NCI-H1930 (cell line): ENCODE data around the gene CDK19.
"Not testable (repeated sequence)": the region's sequence is repeated elsewhere in the genome, so short reads cannot be mapped to it uniquely, and the experiment has no call there.

ENCODE experiments used
- DNase-seq, 2 experiments: peaks; one replicate each; lab custom pipeline; 2025; lab: John Stamatoyannopoulos, UW

CDK19 gene

DNA sequence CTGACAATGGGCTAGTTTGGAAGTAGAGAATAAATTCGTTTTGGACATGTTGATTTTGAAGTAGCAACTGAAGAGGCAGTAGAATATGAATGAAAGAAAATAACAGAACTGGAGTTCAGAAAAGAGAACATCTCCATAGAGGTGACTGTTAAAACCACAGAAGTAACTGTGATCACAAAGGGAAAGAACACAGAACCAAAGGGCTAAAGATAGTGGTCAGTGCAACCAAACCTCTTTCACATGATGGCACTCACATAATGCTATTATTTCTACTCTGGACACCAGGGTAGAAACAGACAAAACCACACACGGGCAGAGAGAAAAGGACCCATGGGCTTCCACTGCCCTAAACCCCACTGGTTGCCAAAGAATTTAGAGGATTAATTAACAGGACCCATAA is 58.5 kb downstream of the CDK19 start:
- no peak for DNase-seq

DNA sequence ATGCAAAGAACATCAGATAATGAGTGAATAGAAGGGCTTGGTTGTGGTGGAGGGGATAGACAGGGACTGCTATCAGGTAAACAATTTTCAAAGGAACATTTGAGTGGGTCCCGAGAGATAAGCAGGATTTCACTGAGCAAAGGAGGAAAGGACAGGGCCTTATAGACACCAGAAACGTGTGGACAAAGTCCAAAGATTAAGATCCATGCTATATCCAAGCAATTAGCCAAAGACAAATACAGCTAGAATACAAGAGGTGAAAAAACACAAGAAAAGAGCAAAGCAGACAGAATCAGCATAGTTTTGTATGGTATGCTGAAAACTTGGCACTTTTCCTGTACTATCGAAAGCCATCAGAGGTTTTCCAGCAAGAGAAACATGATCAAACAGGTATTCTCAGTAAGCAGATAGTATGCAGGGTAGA is 59.8 kb downstream of the CDK19 start:
- DNase-seq, result no peak

DNA sequence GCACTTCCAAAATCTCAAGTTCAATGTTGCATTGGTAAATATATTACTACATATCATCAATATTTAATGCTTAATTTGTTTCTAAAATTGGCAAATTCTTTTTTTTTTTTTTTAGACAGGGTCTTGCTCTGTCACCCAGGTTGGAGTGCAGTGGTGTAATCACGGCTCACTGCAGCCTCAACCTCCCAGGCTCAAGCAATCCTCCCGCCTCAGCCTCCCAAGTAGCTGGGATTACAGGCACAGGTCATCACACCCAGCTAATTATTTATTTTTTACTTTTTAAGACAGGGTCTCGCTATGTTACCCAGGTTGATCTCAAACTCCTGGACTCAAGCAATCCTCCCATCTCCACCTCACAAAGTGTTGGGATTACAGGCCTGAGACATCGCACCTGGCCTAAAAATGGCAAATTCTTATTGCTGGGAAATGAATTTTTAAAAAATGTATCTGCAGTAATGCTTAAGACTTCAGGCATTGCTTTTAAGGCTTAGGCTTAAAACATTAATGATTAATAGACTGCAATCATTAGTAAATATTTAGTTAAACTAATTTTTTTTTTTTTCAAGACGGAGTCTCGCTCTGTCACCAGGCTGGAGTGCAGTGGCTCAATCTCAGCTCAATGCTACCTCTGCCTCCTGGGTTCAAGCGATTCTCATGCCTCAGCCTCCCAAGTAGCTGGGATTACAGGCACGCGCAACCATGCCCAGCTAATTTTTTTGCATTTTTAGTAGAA is 61.2 kb downstream of the CDK19 start:
- DNase-seq, result not testable (repeated sequence)

DNA sequence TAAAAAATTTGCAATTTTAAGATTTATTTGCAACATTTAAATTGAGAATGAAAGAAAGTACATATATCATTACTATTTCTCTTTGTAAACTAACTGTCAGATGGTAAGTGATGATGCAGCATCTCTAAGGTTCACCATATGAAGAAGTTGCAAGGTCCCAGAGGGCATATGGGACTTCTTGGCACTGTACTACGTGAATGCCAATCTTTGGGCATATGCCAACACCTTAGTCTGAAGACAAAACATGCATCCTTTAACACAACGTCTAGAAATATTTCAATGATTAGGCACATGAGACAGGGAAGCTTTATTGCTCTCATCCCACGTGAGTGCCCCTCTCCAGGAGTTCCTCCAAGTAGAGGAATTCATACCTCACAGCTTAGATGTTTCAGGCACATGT is 66.8 kb downstream of the CDK19 start:
- DNase-seq, result no peak

DNA sequence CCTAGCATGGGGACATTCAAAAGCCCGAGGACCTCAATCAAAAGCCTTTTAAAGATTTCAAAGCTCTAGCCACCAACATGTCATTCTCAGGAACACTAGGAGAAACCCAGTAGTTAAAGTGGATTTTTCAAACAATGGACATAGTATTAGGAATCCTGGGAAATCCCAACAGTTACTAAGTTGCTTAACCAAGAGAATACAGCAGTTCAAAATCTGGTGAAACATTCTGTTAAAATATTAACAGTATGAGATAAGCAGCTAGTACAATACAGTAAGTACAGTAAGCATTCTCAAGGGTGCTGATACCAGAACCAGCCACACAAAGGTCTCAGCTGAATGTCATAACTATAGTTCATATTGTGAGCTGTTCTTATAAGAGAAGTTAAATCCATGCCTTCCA is 68.6 kb downstream of the CDK19 start:
- DNase-seq, result no peak

DNA sequence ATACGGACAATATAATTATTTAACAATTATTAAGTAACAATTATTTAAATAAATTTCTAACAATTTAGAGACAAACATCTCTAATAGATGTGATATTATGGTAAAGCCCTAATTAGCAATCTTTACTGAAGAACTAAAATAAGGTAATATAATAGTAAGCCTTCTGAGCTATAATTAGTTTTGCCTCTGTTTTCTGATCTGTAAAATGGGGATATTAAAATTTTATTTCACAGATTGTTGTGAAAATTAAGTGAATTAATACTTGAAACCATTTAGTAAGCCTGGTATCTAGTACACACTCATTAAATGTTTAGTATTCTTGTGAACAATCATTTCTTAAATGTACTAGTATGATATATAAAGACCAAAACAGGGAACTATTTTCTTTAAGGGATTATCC is 70.3 kb downstream of the CDK19 start:
- DNase-seq, result no peak

GRCh38 chr6:110742552-110742951 is 72.7 kb downstream of the CDK19 start:
- DNase-seq, result not testable (repeated sequence)

- DNase-seq, result no peak
Measured at GRCh38 chr6:110741517-110741916, 73.8 kb downstream of the CDK19 start.

DNA sequence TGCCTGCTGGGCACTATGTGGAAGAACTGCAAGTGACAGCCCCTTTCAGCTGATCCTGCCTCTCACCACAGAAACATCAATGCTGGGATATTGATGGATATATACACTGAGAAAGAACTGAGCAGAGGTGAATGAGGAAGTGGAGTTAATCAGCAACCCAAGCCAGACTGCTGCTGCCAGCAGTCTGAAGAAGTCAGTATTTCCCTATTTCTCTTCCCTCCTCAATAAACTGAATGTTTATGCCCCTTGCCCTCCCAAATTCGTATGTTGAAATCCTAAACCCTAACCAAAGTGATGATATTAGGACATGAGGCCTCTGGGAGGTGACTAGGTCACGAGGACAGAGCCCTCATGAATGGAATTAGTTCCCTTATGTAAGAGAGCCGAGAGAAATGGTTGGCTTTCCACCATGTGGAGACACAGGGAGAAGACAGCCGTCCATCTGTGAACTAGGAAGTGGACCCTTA is 76.3 kb downstream of the CDK19 start:
- DNase-seq, result no peak

GRCh38 chr6:110735666-110736065 is 79.6 kb downstream of the CDK19 start:
- DNase-seq, result no peak

- DNase-seq, result no peak
Measured at GRCh38 chr6:110731898-110732297, 83.4 kb downstream of the CDK19 start.

DNA sequence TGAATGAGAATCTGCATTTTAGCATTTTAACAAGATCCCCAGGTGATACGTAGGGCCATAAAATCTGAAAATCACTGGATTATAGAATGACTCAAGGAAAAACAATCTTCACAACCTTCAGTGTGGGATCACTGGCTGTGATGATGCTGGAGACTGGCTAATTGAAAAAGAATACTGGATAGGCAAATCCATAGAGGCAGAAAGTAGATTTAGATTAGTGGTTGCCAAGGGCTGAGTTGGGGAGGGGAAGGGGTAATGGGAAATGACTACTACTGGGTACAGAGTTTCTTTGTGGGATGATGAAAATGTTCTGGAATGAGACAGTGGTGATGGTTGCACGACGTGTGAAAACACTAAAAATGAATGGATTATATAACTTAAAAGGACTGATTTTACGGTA is 84.1 kb downstream of the CDK19 start:
- no peak for DNase-seq

DNA sequence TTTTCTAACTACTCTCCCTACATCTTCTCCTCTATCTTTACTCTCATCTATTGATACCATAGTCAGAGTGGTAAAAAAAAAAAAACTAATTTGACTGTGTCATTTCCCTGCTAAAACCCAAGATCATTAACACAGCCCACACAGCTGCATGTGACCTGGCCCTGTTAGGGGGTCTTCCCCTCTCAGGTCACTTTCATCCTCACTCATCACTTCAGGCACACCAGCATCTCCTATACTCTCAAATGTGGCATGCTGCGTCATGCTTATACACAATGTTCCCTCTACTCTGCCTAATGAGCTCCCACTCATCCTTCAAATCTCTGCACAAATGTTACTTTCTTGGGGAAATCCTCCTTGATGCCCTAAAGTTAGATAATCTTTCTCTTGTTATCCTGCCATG is 86.8 kb downstream of the CDK19 start:
- DNase-seq, result no peak

DNA sequence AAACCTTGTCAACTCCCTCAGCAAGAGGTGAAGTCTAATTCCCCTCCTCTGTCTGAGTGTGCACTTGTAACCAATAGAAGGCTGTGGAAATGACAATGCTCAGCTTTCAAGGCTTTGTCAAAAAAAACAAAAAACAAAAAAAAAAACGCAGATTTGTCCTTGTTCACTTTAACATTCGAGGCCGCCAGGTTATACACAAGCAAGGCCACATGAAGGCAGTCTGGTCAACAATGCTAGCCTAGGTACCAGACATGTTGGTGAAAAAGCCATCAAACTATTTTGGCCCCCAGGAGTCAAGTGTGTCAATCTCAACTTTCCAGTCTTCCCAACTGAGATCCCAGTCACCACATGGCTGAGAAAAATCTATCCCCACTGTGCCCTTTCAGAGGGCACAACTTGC is 92.3 kb downstream of the CDK19 start:
- no peak for DNase-seq

DNA sequence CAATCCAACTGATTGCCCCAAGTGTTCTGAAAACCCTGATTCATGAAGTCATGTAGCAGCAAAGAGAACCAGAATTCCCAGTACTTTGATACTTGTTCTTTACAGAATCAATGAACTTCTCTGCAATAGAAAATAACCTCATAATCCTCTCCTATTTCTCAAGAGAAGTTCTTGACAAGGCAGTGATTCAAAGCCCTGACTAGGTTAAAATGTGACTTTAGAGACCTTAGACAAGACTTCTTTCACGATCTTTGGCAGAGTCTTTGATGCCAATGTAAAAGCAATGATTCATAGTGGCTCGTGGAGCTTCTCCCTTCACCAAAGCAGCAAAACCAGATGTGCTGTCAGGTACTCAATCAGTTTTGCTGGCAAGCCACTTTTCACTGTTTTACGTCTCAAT is 95.2 kb downstream of the CDK19 start:
- DNase-seq, result no peak

GRCh38 chr6:110719601-110720000 is 95.7 kb downstream of the CDK19 start:
- not testable (repeated sequence) for DNase-seq

- no peak for DNase-seq
Measured at GRCh38 chr6:110714143-110714542, 101.1 kb downstream of the CDK19 start.

DNA sequence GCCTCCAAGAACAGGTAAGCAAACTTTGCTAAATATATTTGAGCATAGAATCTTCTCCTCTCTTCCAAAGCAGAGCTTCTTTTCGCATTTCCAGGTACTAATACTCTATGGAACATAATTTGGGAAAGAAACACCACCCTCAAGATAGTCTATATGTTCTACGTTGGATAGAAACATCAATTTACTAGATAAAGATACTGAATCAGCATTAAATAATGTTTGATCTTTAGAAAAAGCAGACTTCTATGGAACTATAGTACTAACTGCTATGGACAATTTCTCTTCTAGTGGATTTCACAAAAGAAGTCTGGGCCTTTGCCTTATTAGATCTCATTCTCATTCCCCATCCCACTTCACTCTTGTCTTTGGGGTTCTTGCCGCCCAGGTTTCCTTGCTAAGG is 103.0 kb downstream of the CDK19 start:
- DNase-seq, result no peak

DNA sequence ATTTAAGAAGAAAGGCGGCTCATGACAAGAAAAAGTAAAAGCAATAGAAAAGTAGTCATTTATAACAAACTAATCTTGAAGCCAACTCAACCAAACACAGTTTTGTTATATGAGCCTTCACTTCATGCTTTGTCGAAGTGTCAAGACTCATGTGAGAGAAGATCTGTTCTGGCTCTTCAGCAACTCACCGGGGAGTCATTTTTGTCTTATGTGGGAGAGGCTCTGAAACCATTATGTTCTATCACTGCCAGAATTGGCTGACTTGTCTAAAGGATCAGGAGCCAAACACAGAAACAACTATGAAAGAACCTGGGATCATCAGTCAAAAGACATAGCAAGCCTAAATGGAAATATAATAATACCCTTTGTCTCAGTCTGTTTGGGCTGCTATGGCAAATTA is 105.2 kb downstream of the CDK19 start:
- DNase-seq, result no peak

DNA sequence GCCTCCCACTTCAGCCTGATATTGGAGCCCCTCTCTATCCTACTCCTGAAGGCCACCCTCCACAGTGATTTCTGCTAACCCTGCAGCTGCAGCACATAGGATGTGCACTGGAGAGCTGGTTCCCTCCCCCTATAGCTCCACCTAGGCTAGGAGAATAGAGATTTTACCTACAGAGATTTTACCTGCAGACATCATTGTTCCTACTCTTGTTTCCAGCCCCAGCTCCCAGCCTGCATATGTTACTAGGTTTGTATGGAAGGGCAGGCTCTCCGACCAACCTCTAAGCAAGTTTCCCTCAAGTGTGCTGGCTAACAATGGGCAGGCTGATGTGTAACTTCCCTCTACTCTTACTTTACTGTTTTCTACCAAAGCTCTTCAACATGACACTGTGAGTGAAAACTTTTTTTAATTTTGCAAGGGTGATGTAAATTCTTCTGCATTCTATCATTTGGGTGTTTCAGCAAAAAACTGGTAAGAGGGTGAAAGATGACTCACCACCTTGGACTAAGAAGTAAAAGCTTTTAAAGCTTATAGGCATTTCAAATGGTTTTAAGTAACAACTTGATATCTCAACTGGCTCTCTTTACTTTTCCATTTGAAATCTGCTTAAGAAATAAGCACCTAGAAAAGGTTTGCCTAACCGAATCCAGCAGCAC is 106.8 kb downstream of the CDK19 start:
- DNase-seq, result no peak

DNA sequence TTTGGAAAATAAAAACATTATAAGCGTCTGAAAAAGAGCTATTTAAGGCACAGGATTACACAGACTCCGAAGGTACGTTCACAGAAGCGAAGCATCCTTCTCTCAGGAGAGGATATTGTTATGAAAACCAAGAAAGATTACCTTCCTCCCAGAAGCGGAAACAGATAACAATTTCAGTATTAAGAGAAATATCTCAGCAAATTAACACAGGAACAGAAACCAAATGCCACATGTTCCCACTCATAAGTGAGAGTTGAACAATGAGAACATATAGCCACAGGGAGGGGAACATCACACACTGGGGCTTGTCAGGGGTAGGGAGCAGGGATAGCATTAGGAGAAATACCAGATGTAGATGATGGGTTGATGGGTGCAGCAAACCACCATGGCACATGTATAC is 109.7 kb downstream of the CDK19 start:
- no peak for DNase-seq

GRCh38 chr6:110703906-110704594 is 111.2 kb downstream of the CDK19 start:
- no peak for DNase-seq
